ENCODE results near the gene DICER1. TPM values are rescaled to one million over a fixed set of nuclear protein-coding genes. Genes with fewer than 3 reads are reported as not detected.

The DICER1 gene
- total and polyA plus RNA-seq, 2 donors (not counting 3 experiments of a cell fraction or from before 2014, with no cell fraction given) = 8.3 to 43.6 TPM

DNA sequence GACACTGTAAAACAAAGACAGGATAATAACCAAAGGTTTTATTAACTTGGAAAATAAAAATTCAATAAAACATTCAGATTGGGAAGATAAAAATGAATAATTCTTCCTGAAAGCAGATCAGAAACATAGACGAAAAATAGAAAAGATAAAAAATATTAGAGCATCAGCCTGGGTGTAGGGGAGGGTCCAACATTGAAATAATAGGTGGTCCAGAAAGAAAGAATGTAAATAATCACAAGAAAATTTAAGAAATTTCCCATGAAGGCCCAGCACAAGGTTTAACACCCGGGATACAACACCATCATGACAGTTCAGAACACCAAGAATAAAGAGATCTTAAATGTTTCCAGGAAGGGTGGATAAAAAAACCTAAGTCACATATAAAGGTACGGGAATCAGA, 31.1 kb upstream of the DICER1 start:
- Histone ChIP-seq H4K20me1 (replicated peaks; ENCODE audit: control insufficient read depth, extremely low read depth, insufficient read depth, low read length) (no peaks in the 10 kb centered on the region), H2AFZ (ENCODE audit: low read depth, low read length) (no peak overlapping the region), H3K79me2 (ENCODE audit: control insufficient read depth, insufficient read depth, low read length) (no peaks in the 10 kb centered on the region), H3K4me3 (replicated peaks in 1 of 3; ENCODE audit: insufficient read depth in 1 of 3, low read depth in 1 of 3, low read length in 3 of 3) (no peak overlapping the region), H3K4me1 (ENCODE audit: control insufficient read depth, extremely low read depth, insufficient read depth, low read length) (peaks cover 37% of the 10 kb centered on the region), H3K4me2 (ENCODE audit: insufficient read depth, low read length) (no peak overlapping the region), H3K36me3 (ENCODE audit: control insufficient read depth in 2 of 2, extremely low read depth in 1 of 2, insufficient read depth in 2 of 2, low read length in 2 of 2) (no peaks in the 10 kb centered on the region), H3K9me1 (replicated peaks; ENCODE audit: control insufficient read depth, extremely low read depth, insufficient read depth, low read length) (no peaks in the 10 kb centered on the region), H3K27ac (ENCODE audit: insufficient read depth, low read depth, low read length) (no peak overlapping the region), H3K9me3 (replicated peaks; ENCODE audit: control insufficient read depth, insufficient read depth, low read length) (no peaks in the 10 kb centered on the region), H3K27me3 (ENCODE audit: control insufficient read depth in 2 of 2, insufficient read depth in 2 of 2, low read length in 2 of 2) (no peaks in the 10 kb centered on the region), H3K9ac (replicated peaks; ENCODE audit: extremely low read depth, insufficient read depth, low read length) (no peak overlapping the region)
- no TSS peak for BruUV-seq (replicated peaks)
- intact Hi-C loops (cut with micrococcal nuclease) = no loop called here
- DNase-seq (ENCODE audit: low read depth, low spot score) = no peak
- POLR2A ChIA-PET = no interaction called here
- TF ChIP-seq EZH2 (IDR thresholded peaks at IDR 0.05; ENCODE audit: borderline replicate concordance, low read depth, low read length, severe bottlenecking) = no peak
- TF ChIP-seq JUN (IDR thresholded peaks at IDR 0.05; ENCODE audit: borderline replicate concordance, insufficient read depth, insufficient read length, low read depth) = no peak
- TF ChIP-seq, protein P1, sequence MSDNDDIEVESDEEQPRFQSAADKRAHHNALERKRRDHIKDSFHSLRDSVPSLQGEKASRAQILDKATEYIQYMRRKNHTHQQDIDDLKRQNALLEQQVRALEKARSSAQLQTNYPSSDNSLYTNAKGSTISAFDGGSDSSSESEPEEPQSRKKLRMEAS (IDR thresholded peaks at IDR 0.05; ENCODE audit: insufficient read depth, insufficient read length) = no peak
- TF ChIP-seq GATA2 (IDR thresholded peaks at IDR 0.05; ENCODE audit: insufficient read depth, insufficient read length, low read depth, low read length) = no peak
- TF ChIP-seq, protein P2, sequence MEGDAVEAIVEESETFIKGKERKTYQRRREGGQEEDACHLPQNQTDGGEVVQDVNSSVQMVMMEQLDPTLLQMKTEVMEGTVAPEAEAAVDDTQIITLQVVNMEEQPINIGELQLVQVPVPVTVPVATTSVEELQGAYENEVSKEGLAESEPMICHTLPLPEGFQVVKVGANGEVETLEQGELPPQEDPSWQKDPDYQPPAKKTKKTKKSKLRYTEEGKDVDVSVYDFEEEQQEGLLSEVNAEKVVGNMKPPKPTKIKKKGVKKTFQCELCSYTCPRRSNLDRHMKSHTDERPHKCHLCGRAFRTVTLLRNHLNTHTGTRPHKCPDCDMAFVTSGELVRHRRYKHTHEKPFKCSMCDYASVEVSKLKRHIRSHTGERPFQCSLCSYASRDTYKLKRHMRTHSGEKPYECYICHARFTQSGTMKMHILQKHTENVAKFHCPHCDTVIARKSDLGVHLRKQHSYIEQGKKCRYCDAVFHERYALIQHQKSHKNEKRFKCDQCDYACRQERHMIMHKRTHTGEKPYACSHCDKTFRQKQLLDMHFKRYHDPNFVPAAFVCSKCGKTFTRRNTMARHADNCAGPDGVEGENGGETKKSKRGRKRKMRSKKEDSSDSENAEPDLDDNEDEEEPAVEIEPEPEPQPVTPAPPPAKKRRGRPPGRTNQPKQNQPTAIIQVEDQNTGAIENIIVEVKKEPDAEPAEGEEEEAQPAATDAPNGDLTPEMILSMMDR (IDR thresholded peaks at IDR 0.05; ENCODE audit: extremely low read depth in 1 of 2, insufficient read depth in 1 of 2, low read depth in 1 of 2, low read length in 2 of 2) = no peak
- TF ChIP-seq POLR2A (IDR thresholded peaks at IDR 0.05; ENCODE audit: low read depth, low read length) = no peak
- TF ChIP-seq MYC (IDR thresholded peaks at IDR 0.05; ENCODE audit: low read depth, low read length) = no peak
- no peak for TF ChIP-seq FOS (IDR thresholded peaks at IDR 0.05; ENCODE audit: borderline replicate concordance, insufficient read depth, low read length)
- TF ChIP-seq POLR2AphosphoS5 (IDR thresholded peaks at IDR 0.05; ENCODE audit: insufficient read depth, low read depth, low read length) = no peak
- FAIRE-seq = no peak
- dilution Hi-C loops (cut with MboI; ENCODE audit: extremely low pct_ligation_motif_present, low sequenced_read_pairs) = no loop called here
- CTCF ChIA-PET = no interaction called here
